Activated CD8-positive, alpha-beta T cell treated with anti-CD3 and anti-CD28 coated beads, Interleukin-2, amount 10 ng/mL, durations not matched to agents 7 days and 5 days (primary cell): Measurements from ENCODE around the gene PLIN4. TPM values are rescaled to one million over a fixed set of nuclear protein-coding genes. Genes with fewer than 3 reads are reported as not detected.

Experiments
- ATAC-seq: fragments of 150-1000 bp; cut with Tn5 transposase; one replicate; pipeline ENCODE4 v1.10.0; 2021; ENCODE audit warnings: moderate library complexity
- CTCF ChIA-PET: fragments of 350-600 bp; sonication (Branson Sonifier 250); formaldehyde crosslinking; loops from one replicate; lab custom pipeline; 2021; ENCODE audit warnings: antibody characterized with exemption; lab: Charles Lee
- POLR2A ChIA-PET: fragments of 350-600 bp; sonication (Branson Sonifier 250); formaldehyde crosslinking; loops from one replicate; lab custom pipeline; 2021; ENCODE audit warnings: antibody characterized with exemption; lab: Charles Lee
- DNase-seq: peaks from one replicate; pipeline ENCODE4 v3.0.0-alpha.2; 2020
- H3K27ac Mint-ChIP-seq: one replicate; pipeline ENCODE4 v1.8.0; 2021; ENCODE audit warnings: mild to moderate bottlenecking, mixed read lengths
- H3K27me3 Mint-ChIP-seq: one replicate; pipeline ENCODE4 v1.8.0; 2021; ENCODE audit warnings: low read depth, mixed read lengths
- H3K36me3 Mint-ChIP-seq: one replicate; pipeline ENCODE4 v1.8.0; 2021; ENCODE audit warnings: low read depth, mixed read lengths
- H3K4me1 Mint-ChIP-seq: one replicate; pipeline ENCODE4 v1.8.0; 2021; ENCODE audit warnings: low read depth, mixed read lengths
- H3K4me3 Mint-ChIP-seq: one replicate; pipeline ENCODE4 v1.8.0; 2021; ENCODE audit warnings: mild to moderate bottlenecking, mixed read lengths
- H3K9me3 Mint-ChIP-seq: one replicate; pipeline ENCODE4 v1.8.0; 2022; ENCODE audit warnings: mixed read lengths; ENCODE audit not compliant: insufficient read depth
- total RNA-seq, 2 experiments: library from RNA; stranded (reverse); gene quantifications; one replicate each; pipeline ENCODE4 v1.2.3, GENCODE V29; 2021

PLIN4 gene
- total RNA-seq, 2 experiments from 2014 or later: not detected

DNA sequence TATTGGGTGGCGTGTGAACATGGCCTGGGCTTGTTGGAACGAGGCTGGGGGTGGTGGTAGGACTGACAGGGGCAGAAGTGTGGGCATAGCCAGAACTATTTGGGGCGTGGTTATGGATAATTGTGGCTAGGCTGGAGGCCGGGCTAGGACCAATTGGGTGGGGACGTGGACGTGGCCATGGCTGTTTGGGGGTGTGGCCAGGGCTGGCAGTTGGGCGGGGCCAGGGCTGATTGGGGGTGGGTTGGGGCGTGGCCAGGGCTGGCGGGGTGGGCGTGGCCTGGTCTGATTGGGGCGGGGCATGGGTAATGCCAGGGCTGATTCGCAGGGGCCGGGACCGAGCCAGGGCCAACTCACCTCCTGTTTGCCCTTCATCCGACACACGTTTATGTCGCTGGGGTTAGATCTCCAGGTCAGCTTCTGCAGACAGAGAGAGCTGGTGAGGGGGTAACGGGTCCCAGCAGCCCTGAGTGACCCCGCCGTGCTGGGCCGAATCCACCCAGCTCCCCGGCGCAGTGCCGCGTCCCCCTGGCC lies 38.4 kb upstream of the PLIN4 start:
- no peak overlapping the region for H3K4me3 Mint-ChIP-seq
- no peak overlapping the region for H3K27ac Mint-ChIP-seq
- ChIA-PET POLR2A (no interaction called here), CTCF (no interaction called here)
- DNase-seq (peak; percentile 37), ATAC-seq (peak; percentile 29)
- no peaks in the 10 kb centered on the region for H3K27me3 Mint-ChIP-seq
- peaks cover 6% of the 10 kb centered on the region for H3K4me1 Mint-ChIP-seq
- no peaks in the 10 kb centered on the region for H3K36me3 Mint-ChIP-seq
- H3K9me3 Mint-ChIP-seq: no peaks in the 10 kb centered on the region

DNA sequence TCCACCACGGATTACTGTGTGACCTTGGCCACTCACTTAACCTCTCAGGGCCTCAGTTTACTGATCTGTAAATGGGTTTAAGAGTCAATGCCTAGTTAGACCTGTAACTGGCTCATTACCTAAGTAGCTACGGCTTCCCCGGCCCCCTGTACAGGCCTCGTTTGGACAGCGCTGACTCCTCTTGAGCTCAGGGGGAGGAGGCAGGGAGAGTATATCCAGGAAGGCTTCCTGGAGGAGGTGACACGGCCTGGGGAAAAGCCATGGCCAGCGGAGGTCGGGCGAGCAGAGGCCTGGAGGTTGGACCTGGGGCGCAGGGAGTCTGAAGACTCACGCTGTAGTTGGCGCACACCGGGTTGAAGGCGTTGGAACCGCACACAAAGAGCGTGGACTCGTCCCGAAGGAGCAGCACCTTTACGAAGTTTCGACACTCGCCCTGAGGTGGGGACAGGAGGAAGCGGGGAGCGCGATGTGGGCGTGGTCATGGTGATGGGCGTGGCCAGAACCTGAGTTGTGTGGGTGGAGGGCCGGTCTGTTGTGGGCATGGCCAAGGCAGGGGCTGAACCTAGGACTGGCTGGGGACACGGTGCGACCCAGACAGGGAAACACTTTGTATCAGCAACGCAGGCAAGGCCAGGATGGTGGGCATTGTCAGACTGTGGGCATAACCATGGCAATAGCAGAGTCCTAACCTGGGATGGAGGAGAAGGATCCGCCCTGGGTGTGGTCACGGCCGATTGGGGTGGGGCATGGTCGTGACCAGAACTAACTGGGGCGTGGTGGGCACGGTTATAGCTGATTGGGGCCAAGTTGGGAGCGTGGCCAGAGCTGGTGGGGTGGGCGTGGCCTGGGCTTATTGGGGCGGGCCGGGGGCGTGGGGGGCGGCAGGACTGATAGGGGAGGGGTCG lies 37.6 kb upstream of the PLIN4 start:
- Mint-ChIP-seq H3K4me3 (no peak overlapping the region), H3K9me3 (no peaks in the 10 kb centered on the region), H3K36me3 (no peaks in the 10 kb centered on the region), H3K27me3 (no peaks in the 10 kb centered on the region), H3K27ac (no peak overlapping the region), H3K4me1 (peaks cover 6% of the 10 kb centered on the region)
- POLR2A ChIA-PET: no interaction called here
- CTCF ChIA-PET: no interaction called here
- ATAC-seq (no peak), DNase-seq (no peak)

DNA sequence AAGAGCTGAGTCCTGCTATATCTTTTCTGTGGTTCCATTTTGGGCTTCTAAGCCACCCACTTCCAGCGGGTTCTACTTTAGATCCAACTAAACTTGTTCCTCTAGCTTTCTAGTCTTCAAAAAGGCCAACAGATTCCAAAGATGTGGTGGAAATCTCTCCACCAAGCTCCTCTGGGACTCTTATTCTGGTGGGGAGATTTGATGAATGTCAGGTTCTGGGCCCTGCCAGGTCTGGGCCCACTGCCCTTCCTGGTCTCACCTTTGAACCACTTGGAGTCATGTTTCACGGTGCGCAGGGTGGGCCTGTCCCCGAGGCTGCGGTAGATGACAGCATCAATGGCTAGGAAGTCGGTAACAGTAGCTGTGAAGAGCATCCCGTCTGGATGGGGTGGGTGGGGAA lies 36.4 kb upstream of the PLIN4 start:
- Mint-ChIP-seq H3K36me3 (no peaks in the 10 kb centered on the region), H3K27me3 (no peaks in the 10 kb centered on the region), H3K4me1 (peaks cover 6% of the 10 kb centered on the region), H3K4me3 (no peak overlapping the region), H3K27ac (no peak overlapping the region), H3K9me3 (no peaks in the 10 kb centered on the region)
- ATAC-seq (no peak), DNase-seq (no peak)
- ChIA-PET CTCF (no interaction called here), POLR2A (no interaction called here)

DNA sequence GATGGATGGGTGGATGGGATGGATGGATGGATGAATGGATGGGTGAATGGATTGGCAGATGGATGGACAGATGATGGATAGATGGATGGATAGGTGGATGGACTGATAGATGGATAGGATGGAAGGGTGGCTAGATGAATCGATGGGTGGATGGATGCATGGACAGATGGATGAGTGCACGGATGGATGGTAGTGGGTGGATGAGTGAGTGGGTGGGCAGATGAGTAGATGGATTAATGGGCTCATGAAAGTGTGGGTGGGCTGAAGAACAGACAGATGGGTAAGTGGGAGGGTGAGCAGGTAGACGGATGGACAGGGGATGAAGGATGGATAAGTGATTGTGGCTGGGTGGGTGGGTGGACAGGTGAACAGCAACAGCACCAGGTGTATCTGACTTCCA lies 35.5 kb upstream of the PLIN4 start:
- DNase-seq: no peak
- no peak overlapping the region for H3K27ac Mint-ChIP-seq
- peaks cover 6% of the 10 kb centered on the region for H3K4me1 Mint-ChIP-seq
- H3K4me3 Mint-ChIP-seq: no peak overlapping the region
- ATAC-seq: no peak
- ChIA-PET POLR2A (no interaction called here), CTCF (no interaction called here)
- H3K36me3 Mint-ChIP-seq: no peaks in the 10 kb centered on the region
- no peaks in the 10 kb centered on the region for H3K9me3 Mint-ChIP-seq
- no peaks in the 10 kb centered on the region for H3K27me3 Mint-ChIP-seq

DNA sequence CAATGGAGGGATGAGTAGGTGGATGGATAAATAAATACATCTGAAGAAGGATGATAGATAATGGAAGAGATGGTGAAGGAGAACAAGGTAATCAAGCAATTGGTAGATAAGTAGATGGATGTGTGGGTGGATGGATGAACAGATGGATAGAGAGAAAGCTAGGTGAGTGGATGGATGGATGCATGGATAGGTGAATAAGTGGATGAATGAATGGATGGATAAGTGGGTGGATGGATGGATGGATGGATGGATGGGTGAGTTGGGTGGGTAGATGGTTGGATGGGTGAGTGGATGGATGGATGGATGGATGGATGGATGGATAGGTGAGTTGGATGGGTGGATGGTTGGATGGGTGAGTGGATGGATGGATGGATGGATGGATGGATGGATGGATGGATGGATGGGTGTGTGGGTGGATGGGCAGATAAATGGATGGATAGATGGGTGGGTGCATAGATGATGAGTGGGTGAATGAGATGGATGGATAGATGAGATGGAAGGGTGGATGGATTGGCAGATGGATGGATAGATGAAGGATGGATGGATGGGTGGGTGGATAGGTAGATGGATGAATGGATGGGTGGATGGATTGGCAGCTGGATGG lies 34.9 kb upstream of the PLIN4 start:
- H3K36me3 Mint-ChIP-seq: no peaks in the 10 kb centered on the region
- ATAC-seq: no peak
- no peaks in the 10 kb centered on the region for H3K9me3 Mint-ChIP-seq
- POLR2A ChIA-PET: no interaction called here
- no peak overlapping the region for H3K4me3 Mint-ChIP-seq
- H3K27ac Mint-ChIP-seq: no peak overlapping the region
- H3K27me3 Mint-ChIP-seq: no peaks in the 10 kb centered on the region
- CTCF ChIA-PET: no interaction called here
- DNase-seq: no peak
- peaks cover 6% of the 10 kb centered on the region for H3K4me1 Mint-ChIP-seq

DNA sequence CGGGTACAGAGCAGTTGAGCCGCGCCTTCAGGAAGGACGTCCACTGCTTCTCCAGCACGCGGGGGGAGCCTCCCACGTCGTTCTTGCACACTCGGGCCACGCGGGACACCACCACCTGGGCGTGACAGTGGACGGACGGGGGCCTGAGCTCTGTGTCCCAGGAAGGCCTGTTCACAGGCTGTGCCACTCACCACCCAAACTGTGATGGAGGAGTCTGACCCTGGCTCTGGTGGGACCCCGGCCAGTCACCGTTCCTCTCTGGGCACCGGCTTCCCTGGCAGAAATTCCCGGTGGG lies 34.2 kb upstream of the PLIN4 start:
- ChIA-PET CTCF (no interaction called here), POLR2A (no interaction called here)
- Mint-ChIP-seq H3K9me3 (no peaks in the 10 kb centered on the region), H3K27ac (no peak overlapping the region), H3K4me1 (peaks cover 6% of the 10 kb centered on the region), H3K4me3 (no peak overlapping the region), H3K36me3 (no peaks in the 10 kb centered on the region), H3K27me3 (no peaks in the 10 kb centered on the region)
- DNase-seq: no peak
- ATAC-seq: no peak

DNA sequence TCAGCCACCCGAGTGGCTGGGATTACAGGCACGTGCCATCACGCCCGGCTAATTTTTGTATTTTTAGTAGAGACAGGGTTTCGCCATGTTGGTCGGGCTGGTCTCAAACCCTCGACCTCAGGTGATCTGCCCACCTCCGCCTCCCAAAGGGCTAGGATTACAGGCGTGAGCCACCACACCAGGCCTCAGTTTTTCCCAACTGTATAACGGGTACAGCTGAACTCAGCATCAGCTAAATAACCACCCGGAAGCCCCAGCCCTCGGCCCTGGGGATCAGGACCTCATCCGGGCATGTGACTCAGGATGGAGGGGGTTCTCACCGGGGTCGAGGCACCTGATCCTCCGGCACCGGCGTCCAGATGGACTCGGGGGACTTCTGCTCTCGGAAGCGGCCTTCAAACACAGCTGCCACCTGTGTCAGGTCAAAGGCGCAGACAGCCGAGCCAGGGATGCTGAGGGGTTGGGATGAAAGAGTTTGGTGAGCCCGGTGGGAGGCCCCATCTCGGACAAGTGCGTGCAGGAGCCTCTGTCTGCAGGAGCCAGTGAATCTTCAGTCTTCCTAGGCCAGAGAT lies 32.3 kb upstream of the PLIN4 start:
- Mint-ChIP-seq H3K9me3 (no peaks in the 10 kb centered on the region), H3K27ac (no peak overlapping the region), H3K4me1 (no peaks in the 10 kb centered on the region), H3K27me3 (no peaks in the 10 kb centered on the region), H3K36me3 (no peaks in the 10 kb centered on the region), H3K4me3 (no peak overlapping the region)
- ChIA-PET POLR2A (no interaction called here), CTCF (no interaction called here)
- no peak for DNase-seq
- ATAC-seq: no peak

DNA sequence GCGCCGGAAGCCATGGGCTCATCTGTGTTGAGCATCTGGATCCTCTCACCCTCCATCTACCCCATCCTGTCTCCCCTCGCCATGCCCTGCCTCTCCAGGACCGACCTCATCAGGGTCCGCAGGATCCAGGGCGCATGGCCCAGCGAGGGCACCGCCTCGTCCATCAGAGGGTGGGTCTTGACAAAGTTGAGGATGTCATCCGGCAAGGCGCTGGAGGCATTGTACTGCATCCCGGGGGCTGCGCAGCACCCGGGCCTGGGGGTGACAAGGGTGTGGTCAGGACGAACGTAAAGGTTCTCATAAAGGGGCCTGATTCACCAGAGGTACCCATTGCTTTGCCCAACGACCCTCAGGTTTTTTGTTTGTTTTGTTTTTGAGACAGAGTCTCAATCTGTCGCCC lies 31.7 kb upstream of the PLIN4 start:
- CTCF ChIA-PET: no interaction called here
- DNase-seq (no peak), ATAC-seq (no peak)
- no peaks in the 10 kb centered on the region for H3K9me3 Mint-ChIP-seq
- POLR2A ChIA-PET: no interaction called here
- no peaks in the 10 kb centered on the region for H3K4me1 Mint-ChIP-seq
- no peaks in the 10 kb centered on the region for H3K27me3 Mint-ChIP-seq
- H3K36me3 Mint-ChIP-seq: no peaks in the 10 kb centered on the region
- H3K4me3 Mint-ChIP-seq: no peak overlapping the region
- H3K27ac Mint-ChIP-seq: no peak overlapping the region

DNA sequence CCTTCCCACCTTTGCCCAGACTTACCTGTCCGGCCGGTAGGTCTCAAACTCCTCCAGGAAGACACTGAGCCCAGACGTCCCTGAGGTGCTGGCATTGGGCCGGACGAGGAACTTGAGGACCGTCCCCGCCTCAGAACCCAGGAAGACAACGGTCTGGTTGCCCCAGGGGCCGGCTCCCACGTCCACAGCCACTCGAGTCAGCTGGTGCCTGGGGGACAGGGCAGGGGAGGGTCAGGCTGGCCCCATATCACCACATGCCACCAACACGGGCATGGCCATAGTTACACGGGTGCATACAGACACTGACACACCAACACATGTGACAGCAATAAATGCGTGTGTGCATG lies 29.9 kb upstream of the PLIN4 start:
- H3K9me3 Mint-ChIP-seq: no peaks in the 10 kb centered on the region
- no peak overlapping the region for H3K27ac Mint-ChIP-seq
- no peak overlapping the region for H3K4me3 Mint-ChIP-seq
- H3K27me3 Mint-ChIP-seq: no peaks in the 10 kb centered on the region
- no peaks in the 10 kb centered on the region for H3K4me1 Mint-ChIP-seq
- ChIA-PET CTCF (interaction anchor here (1.2 to 1.4 kb wide), 2 partner anchors 25 to 76 kb away, joined by 3 to 4 read pairs; partner anchors contain the start of gene HDGFL2), POLR2A (no interaction called here)
- DNase-seq: no peak
- no peak for ATAC-seq
- H3K36me3 Mint-ChIP-seq: no peaks in the 10 kb centered on the region

DNA sequence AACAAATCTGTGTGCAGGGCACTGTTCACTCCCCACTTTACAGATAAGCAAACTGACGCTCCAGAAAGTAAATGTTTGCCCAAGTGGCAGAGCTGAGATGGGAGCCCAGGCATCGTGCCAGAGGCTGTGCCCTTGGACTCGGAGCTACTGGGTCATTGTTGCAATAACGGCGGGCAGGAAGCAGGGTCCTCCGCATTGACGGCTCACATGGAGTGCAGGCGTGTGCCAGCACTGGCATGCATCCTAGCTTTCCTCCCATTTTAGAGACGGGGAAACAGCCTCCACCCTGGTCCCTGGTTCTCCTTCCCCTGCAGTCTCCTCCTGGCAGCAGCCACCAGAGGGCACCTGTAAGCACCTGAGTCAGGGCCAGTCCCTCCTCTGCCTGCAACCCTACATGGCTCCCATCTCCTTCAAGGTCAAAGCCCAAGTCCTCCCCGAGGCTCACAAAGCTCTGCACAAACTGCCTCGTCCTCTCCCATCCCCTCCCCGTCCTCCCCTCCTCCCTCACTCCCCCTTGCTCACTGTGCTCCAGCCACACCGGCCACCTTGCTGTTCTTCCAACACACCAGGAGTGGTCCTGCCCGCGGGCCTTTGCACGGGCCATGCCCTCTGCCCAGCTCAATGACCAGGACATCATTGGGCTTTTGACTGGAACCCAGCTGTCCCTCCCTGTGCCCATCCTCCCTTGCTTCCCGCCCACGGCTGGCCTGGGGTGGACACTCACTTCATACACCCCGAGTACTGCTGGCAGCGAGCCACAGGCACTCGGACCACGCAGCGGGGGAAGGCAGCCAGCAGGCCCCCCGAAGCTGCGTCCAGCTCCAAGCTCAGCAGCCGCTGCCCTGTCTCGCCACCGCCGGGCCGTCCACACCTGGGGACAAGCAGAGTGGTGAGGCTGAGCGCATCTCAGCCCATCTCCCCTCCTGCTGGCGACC lies 29.3 kb upstream of the PLIN4 start:
- no peaks in the 10 kb centered on the region for H3K9me3 Mint-ChIP-seq
- ATAC-seq (no peak), DNase-seq (peak; percentile 38)
- H3K4me3 Mint-ChIP-seq: no peak overlapping the region
- H3K4me1 Mint-ChIP-seq: no peaks in the 10 kb centered on the region
- CTCF ChIA-PET: interaction anchor here (0.9 to 1.3 kb wide), 4 partner anchors 21 to 87 kb away, joined by 3 to 4 read pairs (median 3); partner anchors contain the start of gene HDGFL2
- no peaks in the 10 kb centered on the region for H3K27me3 Mint-ChIP-seq
- H3K36me3 Mint-ChIP-seq: no peaks in the 10 kb centered on the region
- POLR2A ChIA-PET: interaction anchor here (1.0 kb wide), 1 partner anchor 22 kb away, joined by 3 read pairs; no protein-coding TSS in a partner anchor
- H3K27ac Mint-ChIP-seq: no peak overlapping the region

DNA sequence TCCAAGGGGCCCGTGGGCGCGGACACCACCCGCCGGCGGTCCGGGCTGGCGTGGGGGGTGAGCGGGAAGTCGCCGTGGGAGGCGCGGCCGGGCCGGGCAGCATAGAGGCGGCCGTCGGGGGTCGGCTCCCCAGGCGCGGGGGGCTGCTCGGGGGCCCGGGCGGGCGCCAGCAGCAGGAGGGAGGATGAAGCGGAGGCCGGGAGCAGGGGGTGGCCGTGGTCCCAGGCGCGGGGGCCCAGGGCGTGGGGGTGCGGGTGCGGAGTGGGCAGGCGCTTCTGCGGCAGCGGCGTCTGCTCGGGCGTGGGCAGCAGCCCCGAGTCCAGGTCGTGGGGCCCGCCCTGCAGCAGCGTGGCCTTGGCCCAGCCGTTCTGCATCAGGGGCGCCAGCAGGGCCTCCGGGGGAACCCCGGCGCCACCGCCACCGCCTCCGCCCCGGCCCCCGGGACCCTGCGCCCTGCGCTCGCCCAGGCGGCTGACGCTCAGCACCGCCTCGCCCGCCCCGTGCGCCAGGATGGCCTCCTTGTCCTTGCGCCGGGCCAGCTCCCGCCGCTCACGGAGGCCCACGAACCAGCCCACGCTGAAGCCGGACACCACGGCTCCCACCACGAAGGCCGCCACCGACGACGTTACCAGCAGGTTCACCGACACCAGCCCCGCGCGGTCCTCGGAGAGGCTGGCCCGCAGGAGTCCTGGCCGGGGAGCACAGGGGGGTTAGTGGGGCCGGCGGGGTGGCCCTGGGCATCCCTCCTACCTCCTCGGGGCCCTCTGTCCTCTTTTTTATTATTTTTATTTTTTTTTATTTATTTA lies 25.8 kb upstream of the PLIN4 start:
- POLR2A ChIA-PET: interaction anchor here (0.7 kb wide), 2 partner anchors 639 to 1361 kb away, joined by 3 read pairs; no protein-coding TSS in a partner anchor
- H3K4me1 Mint-ChIP-seq: peaks cover 7% of the 10 kb centered on the region
- peaks cover 3% of the 10 kb centered on the region for H3K9me3 Mint-ChIP-seq
- no peak overlapping the region for H3K4me3 Mint-ChIP-seq
- no peak for ATAC-seq
- no peak overlapping the region for H3K27ac Mint-ChIP-seq
- peaks cover 2% of the 10 kb centered on the region for H3K36me3 Mint-ChIP-seq
- no peaks in the 10 kb centered on the region for H3K27me3 Mint-ChIP-seq
- CTCF ChIA-PET: no interaction called here
- no peak for DNase-seq
